ENCODE results near the gene PLLP.
"Not testable (repeated sequence)": the region's sequence is repeated elsewhere in the genome, so short reads cannot be mapped to it uniquely, and the experiment has no call there.

The PLLP gene

DNA sequence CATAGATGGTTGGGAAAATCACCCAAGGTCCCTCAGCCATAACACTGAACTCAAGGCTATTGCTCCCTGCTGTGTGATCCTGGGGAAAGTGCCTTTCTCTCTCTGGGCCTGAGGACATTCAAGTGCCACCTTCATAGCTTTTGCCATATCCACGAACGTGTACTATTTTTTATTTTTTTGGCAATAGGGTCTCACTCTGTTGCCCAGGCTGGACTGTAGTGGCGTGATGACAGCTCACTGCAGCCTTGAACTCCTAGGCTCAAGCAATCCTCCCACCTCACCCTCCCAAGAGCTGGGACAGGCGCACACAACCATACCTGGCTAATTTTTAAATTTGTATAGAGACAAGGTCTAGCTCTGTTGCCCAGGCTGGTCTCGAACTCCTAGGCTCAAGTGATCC lies 10.6 kb downstream of the PLLP start:
- no peak for DNase-seq (ENCODE audit: low spot score)

DNA sequence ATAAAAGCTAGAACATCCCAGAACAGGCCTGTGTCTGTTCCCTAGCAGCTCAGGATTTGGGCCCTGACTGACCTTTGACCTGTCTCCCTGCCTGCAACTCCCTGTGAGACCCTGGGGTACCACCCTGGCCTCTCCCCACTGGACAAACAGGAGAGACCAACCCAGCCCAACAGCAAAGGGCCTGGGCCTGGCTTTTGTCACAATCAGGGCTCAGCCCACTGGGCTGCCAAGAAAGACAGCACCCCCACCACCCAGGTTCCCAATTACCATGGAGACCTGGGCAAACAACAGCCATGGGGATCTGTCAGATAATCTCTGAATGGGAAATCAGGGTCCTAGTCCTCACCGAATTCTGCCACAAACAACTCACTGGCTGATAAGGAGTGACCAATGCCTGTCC lies 11.1 kb downstream of the PLLP start:
- no peak for DNase-seq (ENCODE audit: low spot score)

DNA sequence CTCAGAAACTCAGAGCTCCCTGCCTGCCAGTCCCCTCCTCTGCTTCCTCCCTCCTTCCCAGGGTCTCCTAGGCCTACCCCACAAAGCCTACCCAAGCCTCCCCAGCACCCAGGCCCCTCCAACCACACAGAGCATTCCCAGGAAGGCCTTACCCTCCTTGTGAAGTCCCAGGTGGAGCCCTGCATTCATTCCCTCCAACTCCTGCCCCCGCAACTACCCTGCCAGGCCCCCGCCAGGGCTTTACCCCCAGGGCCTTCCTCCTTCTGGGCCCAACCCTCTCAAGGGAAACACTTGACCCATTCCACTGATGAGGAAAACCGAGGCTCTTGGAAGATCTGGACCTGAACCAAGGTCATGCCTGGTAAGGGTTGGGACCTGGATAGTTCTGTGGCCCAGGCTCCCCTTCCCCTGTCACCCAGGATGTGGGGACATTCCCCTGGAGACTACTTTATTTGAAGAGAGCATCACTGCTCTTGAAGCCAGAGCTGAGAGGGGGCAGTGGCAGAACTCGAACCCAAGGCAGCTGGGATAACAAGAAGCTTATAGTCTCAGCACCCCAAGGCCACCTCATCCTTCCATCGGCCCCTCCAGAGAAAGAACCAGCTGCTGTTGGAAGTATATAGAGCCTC lies 12.5 kb downstream of the PLLP start:
- DNase-seq (ENCODE audit: low spot score) = no peak

DNA sequence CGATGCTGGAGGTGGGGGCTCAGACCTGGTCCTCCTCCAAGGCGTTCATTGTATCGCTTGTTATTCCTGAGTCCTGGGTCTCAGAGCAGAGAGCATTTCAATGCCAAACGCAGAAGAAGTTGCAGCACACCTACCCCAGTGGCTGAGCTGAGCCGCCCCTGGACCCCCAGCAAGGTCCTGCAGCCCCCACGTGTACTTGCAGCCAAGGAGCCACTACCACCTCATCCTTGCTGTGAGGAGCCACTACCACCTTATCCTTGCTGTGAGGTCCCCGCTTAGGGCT lies 13.5 kb downstream of the PLLP start:
- DNase-seq (ENCODE audit: low spot score) = no peak

DNA sequence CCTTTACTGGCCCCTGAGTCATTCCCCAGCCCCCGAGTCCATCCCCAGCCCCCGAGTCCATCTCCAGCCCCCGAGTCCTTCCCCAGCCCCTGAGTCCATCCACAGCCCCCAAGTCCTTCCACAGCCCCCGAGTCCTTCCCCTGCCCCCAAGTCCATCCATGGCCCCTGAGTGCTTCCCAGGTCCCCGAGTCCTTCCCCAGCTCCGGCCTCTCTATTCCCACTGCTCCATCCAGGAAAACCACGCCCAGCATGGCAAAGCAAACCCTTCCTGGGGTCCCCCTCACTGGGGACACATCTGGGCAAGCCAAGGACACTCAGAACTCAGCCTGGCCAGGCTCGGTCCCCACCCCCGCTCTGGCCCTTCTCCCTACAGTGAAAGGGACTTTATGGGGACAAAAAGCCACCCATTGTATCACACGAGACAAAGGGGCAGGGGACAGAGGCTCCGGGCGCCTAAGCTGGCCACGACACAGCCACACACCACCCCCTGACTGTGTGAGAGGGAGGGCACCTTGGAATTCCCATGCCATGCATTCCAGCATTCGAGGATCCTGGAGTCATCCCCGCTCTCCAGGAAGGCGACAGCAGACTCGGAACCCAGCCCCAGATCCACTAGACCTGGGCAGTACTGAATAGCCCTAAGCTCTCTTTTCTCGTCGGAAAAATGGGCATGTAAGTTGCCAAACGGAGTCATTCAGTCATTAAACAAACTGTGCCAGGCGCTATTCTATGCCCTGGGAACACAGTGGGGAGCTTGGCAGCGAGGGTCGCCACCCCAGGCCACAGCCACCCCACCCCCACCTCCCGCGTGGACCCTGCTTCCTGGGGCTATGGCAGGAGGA lies 14.0 kb downstream of the PLLP start:
- no peak for DNase-seq (ENCODE audit: low spot score)

DNA sequence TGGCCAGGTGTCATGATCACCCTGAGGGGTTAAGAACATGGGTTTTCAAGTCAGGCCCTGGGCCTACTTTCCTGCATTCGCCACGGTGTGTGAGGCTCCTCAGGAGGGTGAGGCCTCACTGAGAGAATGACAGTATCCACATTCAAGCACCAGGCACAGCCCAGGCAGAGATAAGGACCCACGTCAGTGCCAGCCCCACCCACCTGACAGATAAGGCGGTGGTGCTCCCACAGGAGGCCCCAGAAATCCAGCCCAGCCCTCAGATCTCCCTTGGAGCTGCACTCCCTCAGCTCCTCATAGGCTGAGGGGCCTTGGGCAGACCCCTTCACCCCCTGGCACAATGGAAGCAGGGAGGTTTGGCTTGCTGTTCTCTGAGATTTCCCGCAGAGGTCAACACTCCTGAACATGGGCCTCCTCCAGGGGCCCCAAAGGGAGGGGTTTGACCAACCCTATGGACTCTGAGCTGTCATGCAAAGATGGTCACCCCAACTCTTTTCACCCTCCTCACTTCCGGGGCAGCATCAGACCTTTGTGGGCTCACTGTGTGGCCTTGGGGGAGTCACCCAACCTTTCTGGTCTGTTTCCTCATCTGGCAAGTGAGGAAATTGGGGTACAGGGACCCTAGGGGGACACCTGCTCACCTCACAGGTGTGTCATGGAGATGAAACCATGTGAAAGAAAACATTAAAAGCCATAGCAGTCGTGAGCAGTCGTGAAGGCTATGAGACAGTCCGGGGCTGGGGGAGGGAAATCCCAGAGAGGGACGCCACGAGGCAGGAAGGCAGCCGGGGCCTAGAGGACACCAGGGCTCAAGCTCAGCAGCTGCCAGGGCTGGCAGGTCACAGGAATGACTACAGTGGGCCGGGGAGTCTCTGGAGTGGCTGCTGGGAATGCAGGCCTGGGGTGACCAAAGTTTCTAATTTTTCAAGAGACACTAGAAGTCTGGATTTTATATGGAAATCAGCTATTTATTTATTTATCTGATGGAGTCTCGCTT lies 15.4 kb downstream of the PLLP start:
- DNase-seq (ENCODE audit: low spot score) = no peak

DNA sequence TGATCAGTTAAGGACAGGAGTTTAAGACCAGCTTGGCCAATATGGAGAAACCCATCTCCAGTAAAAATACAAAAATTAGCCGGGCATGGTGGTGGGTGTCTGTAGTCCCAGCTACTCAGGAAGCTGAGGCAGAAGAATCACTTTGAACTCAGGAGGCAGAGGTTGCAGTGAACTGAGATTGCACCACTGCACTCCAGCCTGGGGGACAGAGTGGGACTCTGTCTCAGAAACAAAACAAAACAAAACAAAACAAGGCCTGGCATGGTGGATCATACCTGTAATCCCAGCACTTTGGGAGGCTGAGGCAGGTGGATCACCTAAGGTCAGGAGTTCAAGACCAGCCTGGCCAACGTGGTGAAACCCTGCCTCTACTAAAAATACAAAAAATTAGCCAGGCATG lies 17.1 kb downstream of the PLLP start:
- DNase-seq (ENCODE audit: low spot score) = not testable (repeated sequence)

DNA sequence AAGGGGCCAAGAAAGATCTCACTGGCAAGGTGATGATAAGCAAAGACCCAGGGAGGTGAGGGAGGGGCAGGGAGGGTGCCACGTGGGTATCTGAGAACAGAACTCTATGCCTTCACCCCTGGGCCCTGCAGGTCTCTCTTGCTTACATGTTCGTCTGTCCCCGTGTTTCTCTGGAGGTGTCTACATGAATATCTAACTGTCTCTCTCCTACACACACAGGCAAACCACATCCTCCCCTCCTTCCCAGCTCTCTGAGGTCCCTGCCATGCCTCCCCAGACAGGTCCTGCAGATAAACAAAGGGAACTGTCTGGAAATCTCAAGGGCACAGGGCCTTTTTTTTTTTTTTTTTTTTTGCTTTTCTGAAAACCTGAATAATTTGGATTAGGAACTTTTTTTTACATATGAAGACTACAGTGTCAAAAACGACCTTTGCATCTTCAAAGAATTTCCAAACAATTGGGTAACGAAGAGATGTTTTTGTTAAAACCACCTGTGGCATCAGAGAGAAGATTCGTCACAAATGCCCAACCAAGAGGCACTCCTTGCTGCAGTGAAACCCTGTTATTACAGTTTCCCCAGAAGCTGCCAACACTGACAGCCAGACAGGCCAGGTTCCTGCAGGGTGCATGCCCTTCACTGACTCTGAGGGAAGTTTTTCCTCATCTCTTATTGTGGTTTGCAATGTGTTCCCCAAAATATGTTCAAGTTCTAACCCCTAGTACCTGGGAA lies 17.8 kb downstream of the PLLP start:
- no peak for DNase-seq (ENCODE audit: low spot score)

DNA sequence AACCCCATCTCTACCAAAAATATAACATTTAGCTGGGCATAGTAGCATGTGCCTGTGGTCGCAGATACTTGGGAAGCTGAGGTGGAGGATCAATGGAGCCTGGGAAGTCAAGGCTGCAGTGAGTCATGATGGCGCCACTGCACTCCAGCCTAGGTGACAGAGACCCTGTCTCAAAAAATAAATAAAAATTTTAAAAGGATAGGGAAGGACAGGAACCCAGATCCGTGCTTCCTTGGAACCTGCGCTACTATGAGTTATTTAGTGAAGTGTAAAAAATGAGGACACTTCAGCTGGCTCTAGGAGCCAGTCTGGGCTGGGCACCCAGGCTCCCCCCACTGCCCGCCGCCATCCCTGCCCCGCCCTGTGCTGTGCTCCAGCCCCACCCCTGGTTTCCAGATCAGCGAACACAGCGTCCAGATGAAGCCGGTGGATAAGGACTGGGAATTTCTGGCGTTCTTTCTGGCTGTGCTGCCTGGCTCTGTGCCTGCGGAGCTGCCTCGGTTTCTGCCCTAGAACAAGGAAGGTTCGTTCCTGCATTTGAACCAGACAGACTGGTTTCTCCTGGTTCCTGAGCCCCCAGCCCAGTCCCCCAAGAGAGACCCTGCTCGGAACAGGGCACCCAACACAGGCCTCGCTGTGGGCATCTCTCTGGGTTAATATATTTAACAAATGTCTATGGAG lies 18.5 kb downstream of the PLLP start:
- peak; percentile 89 for DNase-seq (ENCODE audit: low spot score)

DNA sequence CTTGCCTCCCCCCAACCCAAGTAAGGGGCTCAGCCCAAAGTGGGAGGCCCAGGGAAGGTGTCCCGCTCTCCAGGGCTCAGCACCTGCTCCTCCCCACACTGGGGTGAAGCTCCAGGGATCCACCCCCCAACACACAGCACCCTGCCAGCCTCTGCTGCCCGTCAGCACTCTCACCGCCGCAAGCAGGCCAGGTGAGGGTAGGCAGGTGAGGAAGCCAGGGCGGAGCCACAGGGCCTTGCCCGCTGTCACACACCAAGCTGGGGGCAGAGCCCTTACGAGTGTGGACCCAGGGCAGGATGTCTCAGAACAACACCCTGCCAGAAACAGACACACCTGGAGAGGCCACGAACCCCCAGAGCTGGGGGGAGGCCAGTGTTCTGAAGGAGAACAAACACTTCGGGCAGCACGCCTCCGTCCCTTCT lies 19.5 kb downstream of the PLLP start:
- DNase-seq (ENCODE audit: low spot score) = no peak

DNA sequence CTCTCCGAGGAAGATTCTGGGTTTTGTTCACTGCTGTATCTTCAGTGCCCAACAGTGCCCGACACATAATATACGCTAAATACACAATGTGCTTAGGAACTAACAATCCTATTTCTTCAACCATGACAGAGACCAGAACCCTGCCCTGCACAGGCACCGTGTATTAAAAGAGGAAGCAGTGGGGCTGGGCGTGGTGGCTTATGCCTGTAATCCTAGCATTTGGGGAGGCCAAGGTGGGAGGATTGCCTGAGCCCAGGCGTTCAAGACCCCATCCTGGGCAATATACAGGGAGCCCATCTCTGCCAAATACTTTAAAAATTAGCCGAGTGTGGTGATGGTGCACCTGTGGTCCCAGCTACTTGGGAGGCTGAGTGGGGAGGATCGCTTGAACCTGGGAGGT lies 20.1 kb downstream of the PLLP start:
- no peak for DNase-seq (ENCODE audit: low spot score)

DNA sequence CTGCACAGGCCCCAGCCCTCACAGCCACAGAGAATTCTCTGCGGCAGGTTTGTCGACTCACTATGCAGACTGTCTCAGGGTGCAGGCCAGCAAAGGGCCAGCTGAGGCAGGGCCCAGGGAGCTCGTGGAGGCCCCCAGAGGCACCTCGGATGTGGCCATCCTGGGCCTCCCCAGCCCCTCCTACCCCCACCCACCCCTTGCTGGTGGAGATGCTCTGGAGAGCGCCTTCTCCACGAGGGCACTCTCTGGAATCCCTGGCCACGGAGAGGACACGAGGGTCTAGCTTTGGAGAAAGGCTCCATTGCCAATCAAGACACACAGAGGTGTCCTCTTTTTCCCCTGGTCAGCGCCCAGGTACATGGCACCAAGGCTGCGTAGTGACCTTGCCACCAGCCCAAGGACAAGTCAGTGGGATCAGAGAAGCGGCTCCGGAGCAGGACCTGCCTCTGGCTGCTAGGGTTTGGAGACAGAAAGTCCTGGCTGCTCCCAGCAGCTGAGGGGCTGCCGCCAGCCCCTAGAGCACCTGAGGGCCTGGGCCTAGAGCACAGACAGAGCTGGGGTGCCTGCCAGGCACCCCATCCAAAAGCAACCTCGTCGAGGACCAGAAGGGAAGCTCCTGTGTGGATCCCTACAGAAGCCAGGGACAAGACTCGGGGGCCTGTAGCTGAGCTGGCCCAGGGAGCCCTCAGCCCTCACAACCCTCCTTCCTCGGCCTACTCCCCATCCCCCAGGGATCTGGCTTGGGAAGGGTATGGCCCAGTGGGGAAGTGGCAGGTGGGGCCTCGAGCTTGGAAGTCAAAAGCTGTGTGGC lies 20.7 kb downstream of the PLLP start:
- no peak for DNase-seq (ENCODE audit: low spot score)

DNA sequence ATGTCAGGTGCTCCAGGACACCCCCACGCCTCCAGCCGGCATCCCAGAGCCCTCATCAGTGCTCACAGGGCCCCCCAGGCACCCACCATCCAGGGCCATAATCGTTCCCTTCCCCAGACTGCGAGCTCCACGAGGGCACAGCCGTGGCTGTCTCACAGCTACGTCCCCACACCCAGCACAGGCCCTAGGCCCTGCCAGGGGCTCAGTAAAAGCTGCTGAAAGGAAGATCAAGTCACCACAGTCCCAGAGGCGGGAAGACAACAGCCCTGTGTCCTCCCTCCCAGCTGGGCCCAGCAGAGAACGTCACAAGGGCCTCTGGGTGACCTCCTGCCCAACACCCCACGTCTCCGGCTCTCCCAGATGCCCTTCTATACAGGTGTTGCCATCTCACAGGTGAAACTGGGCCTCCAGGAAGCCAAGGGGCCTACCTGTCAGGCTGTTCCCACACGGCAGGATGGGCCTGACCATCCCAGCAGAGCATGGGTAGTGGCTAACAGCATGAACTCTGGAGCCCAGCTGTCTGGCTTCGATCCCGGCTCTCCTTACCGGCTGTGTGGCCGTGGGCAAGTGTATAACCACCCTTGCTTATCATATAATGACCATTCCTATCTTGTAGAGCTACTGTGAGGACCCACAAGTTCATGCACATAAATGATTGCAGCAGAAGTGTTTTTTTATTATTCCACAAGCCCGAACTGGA lies 21.5 kb downstream of the PLLP start:
- DNase-seq (ENCODE audit: low spot score) = no peak

DNA sequence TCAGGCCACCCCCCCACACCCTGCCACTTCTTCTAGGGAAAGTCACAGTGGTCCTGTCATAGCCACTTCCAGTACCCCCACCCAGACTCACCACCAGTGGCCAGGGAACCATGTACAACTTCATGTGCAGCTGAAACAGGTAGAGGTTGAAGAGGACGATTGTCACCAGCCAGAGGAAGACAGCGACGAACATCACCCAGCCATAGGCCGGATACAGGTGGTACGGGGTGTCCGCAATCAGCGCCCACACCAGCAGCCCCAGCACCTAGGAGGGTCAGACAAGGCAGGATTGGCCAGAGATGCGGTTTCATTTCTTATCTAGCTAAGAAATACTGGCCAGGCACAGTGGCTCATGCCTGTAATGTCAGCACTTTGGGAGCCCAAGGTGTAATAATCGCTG lies 22.7 kb downstream of the PLLP start:
- no peak for DNase-seq (ENCODE audit: low spot score)

DNA sequence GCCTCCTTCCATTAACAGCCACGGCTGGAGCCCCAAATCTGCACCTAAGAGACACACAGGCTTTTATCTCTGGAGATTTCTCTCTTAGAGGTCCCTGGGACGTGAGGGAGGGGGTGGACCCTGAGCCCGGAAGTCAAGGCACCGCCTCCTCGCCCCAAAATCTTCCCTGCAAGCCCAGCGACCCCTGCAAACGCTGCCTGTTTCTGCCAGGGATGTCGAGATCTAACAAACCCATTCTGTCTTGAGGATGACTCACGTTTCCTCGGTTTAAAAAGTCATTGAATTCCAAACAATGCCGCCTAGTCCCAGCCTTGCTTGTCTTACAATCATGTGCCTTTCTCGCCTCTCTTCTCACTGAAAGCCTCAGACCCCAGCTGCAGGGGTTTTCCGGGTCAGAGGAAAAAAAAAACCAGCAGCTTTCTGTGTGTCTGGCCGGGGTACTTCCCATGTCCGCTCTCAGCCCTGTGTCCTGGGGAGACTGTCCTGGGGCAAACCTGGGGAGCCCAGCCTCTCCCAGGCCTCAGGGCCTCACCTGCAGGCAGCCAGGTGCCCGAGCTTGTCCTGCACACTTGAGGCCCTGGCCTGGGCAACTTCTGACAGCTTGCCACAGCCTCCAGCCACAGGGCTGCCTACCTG lies 24.1 kb downstream of the PLLP start:
- DNase-seq (ENCODE audit: low spot score) = peak; percentile 75

DNA sequence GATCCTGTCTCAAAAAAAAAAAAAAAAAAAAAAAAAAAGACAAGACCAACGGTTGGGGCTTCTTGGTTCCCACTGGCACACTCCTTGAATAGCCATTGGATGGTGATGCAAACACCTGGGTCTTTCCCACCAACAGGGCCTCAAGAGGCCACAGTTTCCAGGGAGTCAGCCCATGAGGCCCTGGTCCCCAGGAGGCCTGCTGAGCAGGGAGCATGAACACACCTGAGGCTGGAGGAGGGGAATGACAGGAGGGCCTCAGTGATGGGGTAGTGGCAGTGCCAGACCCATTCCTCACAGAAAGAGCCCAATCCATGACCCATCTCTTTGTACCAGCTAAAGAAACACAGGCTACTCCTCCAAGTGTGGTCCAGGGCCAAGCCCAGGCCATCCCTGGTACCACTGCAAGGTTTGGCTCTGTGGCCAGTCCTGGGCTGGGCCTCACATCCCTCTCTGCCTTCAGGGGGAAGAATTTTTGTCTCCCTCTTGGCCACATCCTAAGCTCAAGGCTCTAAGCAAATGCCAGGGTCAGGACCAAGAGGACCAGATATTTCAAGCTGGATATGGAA lies 25.5 kb downstream of the PLLP start:
- DNase-seq (ENCODE audit: low spot score) = no peak

DNA sequence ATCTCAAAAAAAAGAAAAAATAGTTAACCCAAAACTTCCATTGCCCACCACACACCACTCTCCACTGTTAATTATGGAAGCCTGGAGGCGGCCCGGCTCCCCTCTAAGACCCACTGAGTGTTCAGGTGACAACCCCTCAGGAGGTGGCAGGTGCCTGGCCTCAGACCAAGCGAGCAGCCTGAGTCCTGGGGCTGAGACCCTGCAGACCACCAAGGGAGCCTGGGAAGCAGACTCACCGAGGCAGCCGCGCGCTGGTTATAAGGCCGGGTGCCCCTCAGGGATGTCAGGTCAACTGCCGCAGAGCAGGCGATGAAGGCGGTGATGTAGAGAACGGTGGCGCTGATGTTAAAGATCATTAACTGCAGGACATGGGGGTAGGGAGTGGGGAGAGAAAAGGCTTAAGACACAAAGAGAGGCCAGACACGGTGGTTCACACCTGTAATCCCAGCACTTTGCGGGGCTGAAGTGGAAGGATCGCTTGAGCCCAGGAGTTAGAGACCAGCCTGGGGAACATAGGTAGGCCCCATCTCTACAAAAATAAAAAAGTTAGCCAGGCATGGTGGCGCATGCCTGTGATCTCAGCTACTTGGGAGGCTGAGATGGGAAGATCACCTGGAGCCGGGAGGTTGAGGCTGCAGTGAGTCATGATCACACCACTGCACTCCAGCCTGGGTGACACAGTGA lies 26.1 kb downstream of the PLLP start:
- no peak for DNase-seq (ENCODE audit: low spot score)

DNA sequence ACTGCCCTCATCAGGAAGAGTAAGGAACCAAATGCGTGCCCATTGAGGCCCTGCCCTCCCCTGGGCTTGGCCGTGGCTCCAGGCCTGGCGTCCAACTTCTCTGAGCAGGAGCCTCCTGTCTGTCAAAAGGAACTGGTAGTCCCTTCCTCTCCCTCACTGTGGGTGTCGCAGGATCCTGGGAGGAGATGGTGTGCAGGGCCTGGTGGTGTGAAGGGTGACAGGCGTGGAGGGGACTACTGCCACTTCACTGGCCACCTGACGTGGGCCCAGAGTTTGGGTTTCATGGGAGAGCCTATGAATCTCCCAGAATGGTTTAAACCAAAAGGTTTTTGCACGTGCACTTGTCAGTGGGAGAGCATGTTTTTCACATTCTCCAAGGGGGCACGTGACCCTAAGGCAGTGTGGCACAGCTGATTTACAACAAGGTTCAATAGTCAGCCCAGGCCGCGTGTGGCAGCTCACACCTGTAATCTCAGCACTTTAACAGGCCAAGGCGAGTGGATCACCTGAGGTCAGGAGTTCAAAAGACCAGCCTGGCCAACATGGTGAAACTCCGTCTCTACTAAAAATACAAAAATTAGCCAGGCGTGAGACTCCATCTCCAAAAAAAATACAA lies 26.9 kb downstream of the PLLP start:
- no peak for DNase-seq (ENCODE audit: low spot score)
